Breast epithelium (tissue), 4 donors: Measurements from ENCODE around the gene ZNF580. TPM values are rescaled to one million over a fixed set of nuclear protein-coding genes. Genes with fewer than 3 reads are reported as not detected.

Experiments used
- DNase-seq, 2 donors: peaks; one replicate each; pipeline ENCODE4 v3.0.0-alpha.2; 2019; ENCODE audit warnings: low spot score in 2 of 2
- H3K27ac ChIP-seq, 2 donors: fragments of 200-600 bp; sonication (generic) in 1 of 2; one replicate each; pipeline ENCODE4 v1.5.1; 2016 to 2019; ENCODE audit warnings: mild to moderate bottlenecking in 1 of 2
- H3K27me3 ChIP-seq, 2 donors: fragments of 200-600 bp; sonication (generic) in 1 of 2; one replicate each; pipeline versions ENCODE4 v1.5.1 to v1.6.0; 2017 to 2019; ENCODE audit warnings: control low read depth in 1 of 2, mild to moderate bottlenecking in 1 of 2
- H3K36me3 ChIP-seq: fragments of 200-600 bp; one replicate; pipeline ENCODE4 v1.5.1; 2019
- H3K4me1 ChIP-seq, 2 donors: fragments of 200-600 bp; sonication (generic); one replicate each; pipeline ENCODE4 v1.5.1; 2016 to 2019; ENCODE audit warnings: control low read depth in 1 of 2
- H3K4me3 ChIP-seq, 3 donors: fragments of 200-600 bp; sonication (generic); 1 replicate in 2 of 3; 2 replicates in 1 of 3; pipeline ENCODE4 v1.5.1; 2016 to 2019; ENCODE audit warnings: mild to moderate bottlenecking in 3 of 3, moderate library complexity in 2 of 3
- H3K9me3 ChIP-seq, 2 donors: fragments of 200-600 bp; sonication (generic) in 1 of 2; one replicate each; pipeline ENCODE4 v1.5.1; 2016 to 2019; ENCODE audit warnings: control low read depth in 1 of 2
- POLR2A ChIP-seq: fragments of 450-650 bp; IDR thresholded peaks from one replicate; pipeline ENCODE4 v1.6.1; 2016; ENCODE audit warnings: antibody characterized with exemption, mild to moderate bottlenecking, moderate library complexity
- POLR2AphosphoS5 ChIP-seq, 3 donors: sonication (generic); formaldehyde crosslinking; IDR thresholded peaks; one replicate each; pipeline ENCODE4 v1.6.1; 2017; ENCODE audit warnings: antibody characterized with exemption in 3 of 3
- intact Hi-C: fragments of 100-400 bp; cut with DNase I; formaldehyde crosslinking; loops from one replicate; pipeline ENCODE4 v1.15.1; 2023; ENCODE audit warnings: low total_unique reads
- total RNA-seq, 3 donors: library from RNA; depleted of rRNA; stranded (reverse); fragments of >200 nt; gene quantifications; one replicate each; pipeline ENCODE4 v1.1.0, GENCODE V29; 2016
- TF ChIP-seq, protein P1 (sequence below), 3 donors: fragments of 450-650 bp; IDR thresholded peaks; one replicate each; pipeline ENCODE4 v1.5.1; 2016 to 2017; ENCODE audit warnings: antibody characterized with exemption in 3 of 3, mild to moderate bottlenecking in 3 of 3, moderate library complexity in 3 of 3

Gene ZNF580
- total RNA-seq, 3 donors from 2014 or later, result 21.0 to 24.3 (median 22.4) TPM

DNA sequence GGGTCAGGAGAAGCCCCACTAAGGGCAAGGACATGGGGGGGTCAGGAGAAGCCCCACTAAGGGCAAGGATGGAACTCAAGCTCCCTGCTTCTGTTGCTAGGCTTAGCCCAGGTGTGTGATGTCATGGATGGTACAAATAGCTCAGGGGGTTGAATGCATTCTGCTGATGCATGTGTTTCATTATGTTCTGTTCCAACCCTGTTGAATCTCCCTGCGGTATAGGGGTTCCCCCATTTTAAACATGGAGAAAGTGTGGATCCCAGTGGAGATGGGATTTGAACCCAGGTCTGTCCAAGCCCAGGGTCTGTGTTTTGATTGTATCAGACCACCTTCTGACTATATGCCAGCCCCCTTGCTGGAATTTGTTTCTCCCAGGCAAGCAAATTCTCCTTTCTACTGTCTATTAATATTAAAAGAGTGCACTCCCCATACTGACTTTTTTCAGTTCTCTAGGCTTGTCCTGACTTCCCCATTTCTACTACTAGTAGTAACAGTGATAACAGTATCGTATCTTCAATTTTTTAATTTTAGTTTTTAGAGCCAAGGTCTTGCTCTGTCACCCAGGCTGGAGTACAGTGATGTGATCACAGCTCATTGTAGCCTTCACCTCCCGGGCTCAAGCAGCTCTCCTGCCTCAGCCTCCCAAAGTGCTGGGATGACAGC lies 28.7 kb upstream of the ZNF580 start:
- no peaks in the 10 kb centered on the region for H3K27me3 ChIP-seq
- H3K4me3 ChIP-seq, result no peak overlapping the region
- no peak for DNase-seq
- H3K36me3 ChIP-seq, result peaks cover 22% of the 10 kb centered on the region
- no peak overlapping the region for H3K27ac ChIP-seq
- H3K9me3 ChIP-seq, result no peaks in the 10 kb centered on the region
- TF ChIP-seq, protein P1, sequence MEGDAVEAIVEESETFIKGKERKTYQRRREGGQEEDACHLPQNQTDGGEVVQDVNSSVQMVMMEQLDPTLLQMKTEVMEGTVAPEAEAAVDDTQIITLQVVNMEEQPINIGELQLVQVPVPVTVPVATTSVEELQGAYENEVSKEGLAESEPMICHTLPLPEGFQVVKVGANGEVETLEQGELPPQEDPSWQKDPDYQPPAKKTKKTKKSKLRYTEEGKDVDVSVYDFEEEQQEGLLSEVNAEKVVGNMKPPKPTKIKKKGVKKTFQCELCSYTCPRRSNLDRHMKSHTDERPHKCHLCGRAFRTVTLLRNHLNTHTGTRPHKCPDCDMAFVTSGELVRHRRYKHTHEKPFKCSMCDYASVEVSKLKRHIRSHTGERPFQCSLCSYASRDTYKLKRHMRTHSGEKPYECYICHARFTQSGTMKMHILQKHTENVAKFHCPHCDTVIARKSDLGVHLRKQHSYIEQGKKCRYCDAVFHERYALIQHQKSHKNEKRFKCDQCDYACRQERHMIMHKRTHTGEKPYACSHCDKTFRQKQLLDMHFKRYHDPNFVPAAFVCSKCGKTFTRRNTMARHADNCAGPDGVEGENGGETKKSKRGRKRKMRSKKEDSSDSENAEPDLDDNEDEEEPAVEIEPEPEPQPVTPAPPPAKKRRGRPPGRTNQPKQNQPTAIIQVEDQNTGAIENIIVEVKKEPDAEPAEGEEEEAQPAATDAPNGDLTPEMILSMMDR (IDR thresholded peaks at IDR 0.05), result no peak
- no peak for TF ChIP-seq POLR2AphosphoS5 (IDR thresholded peaks at IDR 0.05)
- intact Hi-C loops, result no loop called here
- no peaks in the 10 kb centered on the region for H3K4me1 ChIP-seq

DNA sequence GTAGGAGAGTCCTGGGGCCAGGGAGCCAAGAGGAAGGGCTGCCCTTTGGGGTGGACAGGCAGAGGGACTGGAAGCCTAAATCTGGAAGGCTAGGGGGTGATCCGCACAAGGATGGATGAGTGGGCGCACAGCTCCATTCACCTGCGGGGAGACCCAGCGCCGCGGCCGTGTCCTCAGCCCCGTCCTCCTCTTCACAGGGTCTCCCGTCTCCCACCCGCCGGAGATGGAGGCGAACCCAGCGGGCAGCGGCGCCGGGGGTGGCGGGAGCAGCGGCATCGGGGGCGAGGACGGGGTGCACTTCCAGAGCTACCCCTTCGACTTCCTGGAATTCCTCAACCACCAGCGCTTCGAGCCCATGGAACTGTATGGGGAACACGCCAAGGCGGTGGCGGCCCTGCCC lies 27.4 kb upstream of the ZNF580 start:
- no peak for DNase-seq
- Histone ChIP-seq H3K4me1 (no peaks in the 10 kb centered on the region), H3K27ac (no peak overlapping the region), H3K9me3 (no peaks in the 10 kb centered on the region), H3K36me3 (peaks cover 22% of the 10 kb centered on the region), H3K27me3 (no peaks in the 10 kb centered on the region), H3K4me3 (no peak overlapping the region)
- intact Hi-C loops, result no loop called here
- TF ChIP-seq, protein P1 (IDR thresholded peaks at IDR 0.05), result no peak
- no peak for TF ChIP-seq POLR2AphosphoS5 (IDR thresholded peaks at IDR 0.05)
- TF ChIP-seq POLR2A, result no peak

DNA sequence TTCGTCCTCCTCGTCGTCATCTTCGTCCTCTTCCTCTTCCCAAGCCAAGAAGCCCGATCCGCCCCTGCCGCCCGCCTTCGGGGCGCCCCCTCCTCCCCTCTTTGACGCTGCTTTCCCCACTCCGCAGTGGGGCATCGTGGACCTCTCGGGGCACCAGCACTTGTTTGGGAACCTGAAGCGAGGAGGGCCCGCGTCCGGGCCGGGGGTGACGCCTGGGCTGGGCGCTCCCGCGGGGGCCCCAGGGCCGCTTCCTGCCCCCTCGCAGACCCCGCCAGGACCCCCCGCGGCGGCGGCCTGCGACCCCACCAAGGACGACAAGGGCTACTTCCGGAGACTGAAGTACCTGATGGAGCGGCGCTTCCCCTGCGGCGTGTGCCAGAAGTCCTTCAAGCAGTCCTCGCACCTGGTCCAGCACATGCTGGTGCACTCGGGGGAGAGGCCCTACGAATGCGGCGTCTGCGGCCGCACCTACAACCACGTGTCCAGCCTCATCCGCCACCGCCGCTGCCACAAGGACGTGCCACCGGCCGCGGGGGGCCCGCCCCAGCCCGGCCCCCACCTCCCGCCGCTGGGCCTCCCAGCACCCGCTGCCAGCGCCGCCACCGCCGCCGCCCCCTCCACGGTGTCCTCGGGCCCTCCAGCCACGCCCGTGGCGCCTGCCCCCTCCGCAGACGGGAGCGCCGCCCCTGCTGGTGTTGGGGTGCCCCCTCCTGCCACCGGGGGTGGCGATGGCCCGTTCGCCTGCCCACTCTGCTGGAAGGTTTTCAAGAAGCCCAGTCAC lies 26.7 kb upstream of the ZNF580 start:
- H3K36me3 ChIP-seq, result peaks cover 22% of the 10 kb centered on the region
- H3K4me1 ChIP-seq, result no peaks in the 10 kb centered on the region
- TF ChIP-seq, protein P1 (IDR thresholded peaks at IDR 0.05), result no peak
- no peak for TF ChIP-seq POLR2A
- TF ChIP-seq POLR2AphosphoS5 (IDR thresholded peaks at IDR 0.05), result no peak
- intact Hi-C loops, result no loop called here
- no peaks in the 10 kb centered on the region for H3K9me3 ChIP-seq
- no peak overlapping the region for H3K27ac ChIP-seq
- H3K27me3 ChIP-seq, result no peaks in the 10 kb centered on the region
- H3K4me3 ChIP-seq, result no peak overlapping the region
- no peak for DNase-seq

DNA sequence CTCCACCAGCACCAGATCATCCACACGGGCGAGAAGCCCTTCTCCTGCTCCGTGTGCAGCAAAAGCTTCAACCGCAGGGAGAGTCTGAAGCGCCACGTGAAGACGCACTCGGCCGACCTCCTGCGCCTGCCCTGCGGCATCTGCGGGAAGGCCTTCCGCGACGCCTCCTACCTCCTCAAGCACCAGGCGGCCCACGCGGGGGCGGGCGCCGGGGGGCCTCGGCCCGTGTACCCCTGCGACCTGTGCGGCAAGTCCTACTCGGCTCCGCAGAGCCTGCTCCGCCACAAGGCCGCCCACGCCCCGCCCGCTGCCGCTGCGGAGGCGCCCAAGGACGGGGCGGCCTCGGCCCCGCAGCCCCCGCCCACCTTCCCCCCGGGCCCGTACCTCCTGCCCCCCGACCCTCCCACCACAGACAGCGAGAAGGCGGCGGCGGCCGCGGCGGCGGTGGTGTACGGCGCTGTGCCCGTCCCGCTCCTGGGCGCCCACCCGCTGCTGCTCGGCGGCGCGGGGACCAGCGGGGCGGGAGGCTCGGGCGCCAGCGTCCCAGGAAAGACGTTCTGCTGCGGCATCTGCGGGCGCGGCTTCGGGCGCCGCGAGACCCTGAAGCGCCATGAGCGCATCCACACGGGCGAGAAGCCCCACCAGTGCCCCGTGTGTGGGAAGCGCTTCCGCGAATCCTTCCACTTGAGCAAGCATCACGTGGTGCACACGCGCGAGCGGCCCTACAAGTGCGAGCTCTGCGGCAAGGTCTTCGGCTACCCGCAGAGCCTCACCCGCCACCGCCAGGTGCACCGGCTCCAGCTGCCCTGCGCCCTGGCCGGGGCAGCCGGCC lies 25.9 kb upstream of the ZNF580 start:
- Histone ChIP-seq H3K4me3 (no peak overlapping the region), H3K4me1 (no peaks in the 10 kb centered on the region), H3K36me3 (peaks cover 22% of the 10 kb centered on the region), H3K27me3 (no peaks in the 10 kb centered on the region), H3K27ac (no peak overlapping the region), H3K9me3 (no peaks in the 10 kb centered on the region)
- TF ChIP-seq, protein P1 (IDR thresholded peaks at IDR 0.05), result no peak
- TF ChIP-seq POLR2AphosphoS5 (IDR thresholded peaks at IDR 0.05) (no peak), POLR2A (no peak)
- intact Hi-C loops, result no loop called here
- no peak for DNase-seq
